ENCODE results near the gene C20orf204. TPM values are rescaled to one million over a fixed set of nuclear protein-coding genes. Genes with fewer than 3 reads are reported as not detected.

Gene C20orf204
- total and polyA plus RNA-seq, 10 of the 15 experiments (the other 5 are each of a cell fraction or from before 2014, with no cell fraction given), result 0.24 to 56.0 (median 12.4) TPM

DNA sequence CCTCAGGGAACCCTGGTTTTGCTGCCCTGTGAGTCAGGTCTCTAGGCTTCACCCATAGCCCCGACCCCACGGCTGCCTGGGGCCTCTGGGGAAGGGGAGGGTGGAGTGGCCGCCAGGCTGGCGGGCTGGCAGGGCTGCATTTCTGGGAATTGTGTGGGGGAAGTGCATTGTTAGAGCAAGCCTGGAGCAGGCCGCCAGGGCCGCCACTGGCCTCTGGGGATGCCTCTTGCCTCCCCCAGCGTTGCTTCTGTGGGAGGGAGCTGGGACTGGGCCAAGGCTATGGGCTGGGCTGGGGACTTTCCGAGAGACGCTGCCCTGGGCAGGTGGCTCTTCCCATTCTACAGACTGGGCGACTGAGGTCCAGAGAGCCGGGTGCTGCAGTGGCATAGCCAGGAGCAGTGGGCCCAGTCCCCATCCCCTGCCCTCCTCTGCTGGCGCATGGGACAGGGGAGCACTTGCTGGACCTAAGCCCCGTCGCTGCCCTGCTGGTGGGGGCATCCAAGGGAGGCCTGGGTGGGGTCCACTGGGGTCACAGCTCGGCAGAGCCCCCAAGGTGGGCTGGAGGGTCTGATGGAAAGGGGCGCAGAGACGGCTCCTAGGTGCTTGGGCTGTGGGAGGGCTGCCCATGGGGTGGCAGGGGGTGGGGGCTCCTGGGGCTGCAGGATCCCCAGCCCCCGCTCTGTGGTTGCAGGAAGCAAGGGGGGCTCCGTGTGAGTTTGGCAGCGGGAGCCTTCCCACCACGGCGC, 20.1 kb downstream of the C20orf204 start (continued):
- TF ChIP-seq, protein P1, sequence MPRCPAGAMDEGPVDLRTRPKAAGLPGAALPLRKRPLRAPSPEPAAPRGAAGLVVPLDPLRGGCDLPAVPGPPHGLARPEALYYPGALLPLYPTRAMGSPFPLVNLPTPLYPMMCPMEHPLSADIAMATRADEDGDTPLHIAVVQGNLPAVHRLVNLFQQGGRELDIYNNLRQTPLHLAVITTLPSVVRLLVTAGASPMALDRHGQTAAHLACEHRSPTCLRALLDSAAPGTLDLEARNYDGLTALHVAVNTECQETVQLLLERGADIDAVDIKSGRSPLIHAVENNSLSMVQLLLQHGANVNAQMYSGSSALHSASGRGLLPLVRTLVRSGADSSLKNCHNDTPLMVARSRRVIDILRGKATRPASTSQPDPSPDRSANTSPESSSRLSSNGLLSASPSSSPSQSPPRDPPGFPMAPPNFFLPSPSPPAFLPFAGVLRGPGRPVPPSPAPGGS (IDR thresholded peaks at IDR 0.05; ENCODE audit: borderline replicate concordance, insufficient read depth, low read depth, low read length, poor library complexity, severe bottlenecking), result no peak
- TF ChIP-seq IKZF1 (conservative IDR thresholded peaks at IDR 0.05) (peak; percentile 42), SREBF1 (IDR thresholded peaks at IDR 0.05; ENCODE audit: low read length) (no peak), CBFB (IDR thresholded peaks at IDR 0.05; ENCODE audit: low read depth) (no peak), SMARCA5 (IDR thresholded peaks at IDR 0.05) (peak; percentile 99), CHD2 (IDR thresholded peaks at IDR 0.05; ENCODE audit: borderline replicate concordance, low read depth, low read length) (no peak), TBL1XR1 (IDR thresholded peaks at IDR 0.05; ENCODE audit: low read depth, low read length) (no peak), PAX8 (IDR thresholded peaks at IDR 0.05) (no peak), POLR2A (IDR thresholded peaks at IDR 0.05; ENCODE audit: low read depth, low read length) (no peak), PML (IDR thresholded peaks at IDR 0.05; ENCODE audit: low read length) (no peak), CHD1 (IDR thresholded peaks at IDR 0.05; ENCODE audit: low read depth, low read length) (no peak), ZNF24 (IDR thresholded peaks at IDR 0.05) (no peak), ZNF217 (IDR thresholded peaks at IDR 0.05) (peak; percentile 90), CBX5 (IDR thresholded peaks at IDR 0.05; ENCODE audit: low read depth) (no peak), TCF12 (IDR thresholded peaks at IDR 0.05; ENCODE audit: low read depth, low read length) (0 out of 2 replicates have a peak, but pooled peaks have one; percentile 21), BRCA1 (IDR thresholded peaks at IDR 0.05; ENCODE audit: low read depth, low read length) (no peak), HDGF (IDR thresholded peaks at IDR 0.05) (no peak), DPF2 (IDR thresholded peaks at IDR 0.05) (0 out of 2 replicates have a peak, but pooled peaks have one; percentile 45), NFXL1 (IDR thresholded peaks at IDR 0.05; ENCODE audit: borderline replicate concordance) (no peak), GATAD2B (conservative IDR thresholded peaks at IDR 0.05; ENCODE audit: low read depth) (0 out of 2 replicates have a peak, but pooled peaks have one; percentile 60), MTA2 (IDR thresholded peaks at IDR 0.05; ENCODE audit: low read depth) (no peak), RAD51 (IDR thresholded peaks at IDR 0.05) (no peak), CREM (IDR thresholded peaks at IDR 0.05; ENCODE audit: low read depth) (no peak), MXI1 (IDR thresholded peaks at IDR 0.05; ENCODE audit: low read depth, low read length) (no peak), RB1 (IDR thresholded peaks at IDR 0.05; ENCODE audit: borderline replicate concordance) (no peak), NFYB (IDR thresholded peaks at IDR 0.05; ENCODE audit: insufficient read depth, low read depth, low read length) (no peak), NBN (IDR thresholded peaks at IDR 0.05) (0 out of 2 replicates have a peak, but pooled peaks have one; percentile 23)
- TF ChIP-seq, protein P2, sequence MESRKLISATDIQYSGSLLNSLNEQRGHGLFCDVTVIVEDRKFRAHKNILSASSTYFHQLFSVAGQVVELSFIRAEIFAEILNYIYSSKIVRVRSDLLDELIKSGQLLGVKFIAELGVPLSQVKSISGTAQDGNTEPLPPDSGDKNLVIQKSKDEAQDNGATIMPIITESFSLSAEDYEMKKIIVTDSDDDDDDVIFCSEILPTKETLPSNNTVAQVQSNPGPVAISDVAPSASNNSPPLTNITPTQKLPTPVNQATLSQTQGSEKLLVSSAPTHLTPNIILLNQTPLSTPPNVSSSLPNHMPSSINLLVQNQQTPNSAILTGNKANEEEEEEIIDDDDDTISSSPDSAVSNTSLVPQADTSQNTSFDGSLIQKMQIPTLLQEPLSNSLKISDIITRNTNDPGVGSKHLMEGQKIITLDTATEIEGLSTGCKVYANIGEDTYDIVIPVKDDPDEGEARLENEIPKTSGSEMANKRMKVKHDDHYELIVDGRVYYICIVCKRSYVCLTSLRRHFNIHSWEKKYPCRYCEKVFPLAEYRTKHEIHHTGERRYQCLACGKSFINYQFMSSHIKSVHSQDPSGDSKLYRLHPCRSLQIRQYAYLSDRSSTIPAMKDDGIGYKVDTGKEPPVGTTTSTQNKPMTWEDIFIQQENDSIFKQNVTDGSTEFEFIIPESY (IDR thresholded peaks at IDR 0.05), result peak; percentile 54; the same call in 1 of the 2 replicates
- TF ChIP-seq, protein P3, sequence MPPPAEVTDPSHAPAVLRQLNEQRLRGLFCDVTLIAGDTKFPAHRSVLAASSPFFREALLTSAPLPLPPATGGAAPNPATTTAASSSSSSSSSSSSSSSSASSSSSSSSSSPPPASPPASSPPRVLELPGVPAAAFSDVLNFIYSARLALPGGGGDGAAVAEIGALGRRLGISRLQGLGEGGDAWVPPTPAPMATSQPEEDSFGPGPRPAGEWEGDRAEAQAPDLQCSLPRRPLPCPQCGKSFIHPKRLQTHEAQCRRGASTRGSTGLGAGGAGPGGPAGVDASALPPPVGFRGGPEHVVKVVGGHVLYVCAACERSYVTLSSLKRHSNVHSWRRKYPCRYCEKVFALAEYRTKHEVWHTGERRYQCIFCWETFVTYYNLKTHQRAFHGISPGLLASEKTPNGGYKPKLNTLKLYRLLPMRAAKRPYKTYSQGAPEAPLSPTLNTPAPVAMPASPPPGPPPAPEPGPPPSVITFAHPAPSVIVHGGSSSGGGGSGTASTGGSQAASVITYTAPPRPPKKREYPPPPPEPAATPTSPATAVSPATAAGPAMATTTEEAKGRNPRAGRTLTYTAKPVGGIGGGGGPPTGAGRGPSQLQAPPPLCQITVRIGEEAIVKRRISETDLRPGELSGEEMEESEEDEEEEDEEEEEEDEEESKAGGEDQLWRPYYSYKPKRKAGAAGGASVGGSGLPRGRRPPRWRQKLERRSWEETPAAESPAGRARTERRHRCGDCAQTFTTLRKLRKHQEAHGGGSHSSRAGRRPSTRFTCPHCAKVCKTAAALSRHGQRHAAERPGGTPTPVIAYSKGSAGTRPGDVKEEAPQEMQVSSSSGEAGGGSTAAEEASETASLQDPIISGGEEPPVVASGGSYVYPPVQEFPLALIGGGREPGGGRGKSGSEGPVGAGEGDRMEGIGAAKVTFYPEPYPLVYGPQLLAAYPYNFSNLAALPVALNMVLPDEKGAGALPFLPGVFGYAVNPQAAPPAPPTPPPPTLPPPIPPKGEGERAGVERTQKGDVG (CRISPR knock-in tag; IDR thresholded peaks at IDR 0.05), result no peak

Measured in GM12878 (cell line).